Nephron progenitor cell (in vitro differentiated cells): ENCODE results near the gene AHCY.
"Not testable (repeated sequence)": the region's sequence is repeated elsewhere in the genome, so short reads cannot be mapped to it uniquely, and the experiment has no call there.

Source experiments
- DNase-seq: peaks from one replicate; pipeline ENCODE4 v3.0.0; 2021
- H3K27ac Mint-ChIP-seq: 2 replicates; pipeline ENCODE4 v1.8.0; 2021; ENCODE audit warnings: mild to moderate bottlenecking, moderate library complexity, mixed read lengths
- H3K27me3 Mint-ChIP-seq: 2 replicates; pipeline ENCODE4 v1.8.0; 2021; ENCODE audit warnings: mild to moderate bottlenecking, low read depth, mixed read lengths; ENCODE audit not compliant: poor library complexity
- H3K36me3 Mint-ChIP-seq: 2 replicates; pipeline ENCODE4 v1.8.0; 2021; ENCODE audit warnings: low read depth, mixed read lengths
- H3K4me1 Mint-ChIP-seq: 2 replicates; pipeline ENCODE4 v1.8.0; 2021; ENCODE audit warnings: mixed read lengths
- H3K4me3 Mint-ChIP-seq: 2 replicates; pipeline ENCODE4 v1.8.0; 2021; ENCODE audit warnings: mild to moderate bottlenecking, moderate library complexity, mixed read lengths
- H3K9me3 Mint-ChIP-seq: 2 replicates; pipeline ENCODE4 v1.8.0; 2021; ENCODE audit warnings: mild to moderate bottlenecking, moderate library complexity, mixed read lengths
- TF ChIP-seq, protein P1 (sequence below): fragments of 200-600 bp; sonication (generic); IDR thresholded peaks from 2 replicates; pipeline ENCODE4 v1.5.0; 2021; ENCODE audit warnings: antibody characterized with exemption

AHCY gene

GRCh38 chr20:34260208-34260942 is 42.8 kb downstream of the AHCY start:
- peak overlapping the region; percentile 74 for H3K27ac Mint-ChIP-seq
- no peak overlapping the region for H3K4me3 Mint-ChIP-seq
- peaks cover 43% of the 10 kb centered on the region for H3K4me1 Mint-ChIP-seq

GRCh38 chr20:34256629-34257124 is 46.5 kb downstream of the AHCY start:
- peaks cover 10% of the 10 kb centered on the region for H3K36me3 Mint-ChIP-seq
- TF ChIP-seq, protein P1, sequence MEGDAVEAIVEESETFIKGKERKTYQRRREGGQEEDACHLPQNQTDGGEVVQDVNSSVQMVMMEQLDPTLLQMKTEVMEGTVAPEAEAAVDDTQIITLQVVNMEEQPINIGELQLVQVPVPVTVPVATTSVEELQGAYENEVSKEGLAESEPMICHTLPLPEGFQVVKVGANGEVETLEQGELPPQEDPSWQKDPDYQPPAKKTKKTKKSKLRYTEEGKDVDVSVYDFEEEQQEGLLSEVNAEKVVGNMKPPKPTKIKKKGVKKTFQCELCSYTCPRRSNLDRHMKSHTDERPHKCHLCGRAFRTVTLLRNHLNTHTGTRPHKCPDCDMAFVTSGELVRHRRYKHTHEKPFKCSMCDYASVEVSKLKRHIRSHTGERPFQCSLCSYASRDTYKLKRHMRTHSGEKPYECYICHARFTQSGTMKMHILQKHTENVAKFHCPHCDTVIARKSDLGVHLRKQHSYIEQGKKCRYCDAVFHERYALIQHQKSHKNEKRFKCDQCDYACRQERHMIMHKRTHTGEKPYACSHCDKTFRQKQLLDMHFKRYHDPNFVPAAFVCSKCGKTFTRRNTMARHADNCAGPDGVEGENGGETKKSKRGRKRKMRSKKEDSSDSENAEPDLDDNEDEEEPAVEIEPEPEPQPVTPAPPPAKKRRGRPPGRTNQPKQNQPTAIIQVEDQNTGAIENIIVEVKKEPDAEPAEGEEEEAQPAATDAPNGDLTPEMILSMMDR: no peak
- peaks cover 53% of the 10 kb centered on the region for H3K4me1 Mint-ChIP-seq
- peaks cover 3% of the 10 kb centered on the region for H3K9me3 Mint-ChIP-seq
- no peak overlapping the region for H3K4me3 Mint-ChIP-seq
- H3K27me3 Mint-ChIP-seq: no peaks in the 10 kb centered on the region
- H3K27ac Mint-ChIP-seq: peak overlapping the region; percentile 90
- DNase-seq: no peak

More at GRCh38 chr20:34260208-34260942, 42.8 kb downstream of the AHCY start:
- Mint-ChIP-seq H3K27me3 (no peaks in the 10 kb centered on the region), H3K36me3 (no peaks in the 10 kb centered on the region), H3K9me3 (no peaks in the 10 kb centered on the region)
- TF ChIP-seq, protein P1: no peak
- DNase-seq: no peak

DNA sequence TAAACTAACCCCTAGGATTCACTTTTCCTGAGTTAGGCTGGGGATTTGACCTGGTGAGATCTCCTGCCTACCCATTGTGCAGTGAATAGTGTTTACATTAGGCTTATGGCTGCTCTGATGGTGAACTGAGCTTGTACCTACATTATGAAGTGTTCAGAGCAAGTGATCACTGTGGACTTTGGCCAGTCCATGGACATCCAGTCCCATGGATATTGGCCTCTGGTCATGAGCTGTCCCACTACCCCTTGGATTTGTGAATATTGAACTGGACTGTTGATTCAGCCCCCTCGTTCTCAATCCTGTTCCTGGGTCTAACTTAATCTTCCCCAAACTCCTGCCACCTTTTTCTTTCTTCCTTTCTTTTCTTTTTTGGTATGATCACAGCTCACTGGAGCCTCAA is 48.2 kb downstream of the AHCY start:
- H3K4me3 Mint-ChIP-seq: no peak overlapping the region
- DNase-seq: no peak
- H3K27ac Mint-ChIP-seq: no peak overlapping the region
- TF ChIP-seq, protein P1: no peak
- peaks cover 55% of the 10 kb centered on the region for H3K4me1 Mint-ChIP-seq
- H3K9me3 Mint-ChIP-seq: peaks cover 6% of the 10 kb centered on the region
- H3K36me3 Mint-ChIP-seq: peaks cover 13% of the 10 kb centered on the region
- H3K27me3 Mint-ChIP-seq: no peaks in the 10 kb centered on the region

GRCh38 chr20:34252431-34253086 is 50.6 kb downstream of the AHCY start:
- H3K4me1 Mint-ChIP-seq: peaks cover 59% of the 10 kb centered on the region
- peaks cover 13% of the 10 kb centered on the region for H3K36me3 Mint-ChIP-seq
- not testable (repeated sequence) for DNase-seq, H3K4me3 Mint-ChIP-seq, H3K27me3 Mint-ChIP-seq, H3K9me3 Mint-ChIP-seq
- H3K27ac Mint-ChIP-seq: peak overlapping the region; percentile 78

GRCh38 chr20:34251619-34252018 is 51.5 kb downstream of the AHCY start:
- no peak overlapping the region for H3K27ac Mint-ChIP-seq
- no peak overlapping the region for H3K4me3 Mint-ChIP-seq
- DNase-seq: no peak
- TF ChIP-seq, protein P1: no peak
- peaks cover 13% of the 10 kb centered on the region for H3K36me3 Mint-ChIP-seq
- H3K27me3 Mint-ChIP-seq: peaks cover 3% of the 10 kb centered on the region
- peaks cover 6% of the 10 kb centered on the region for H3K9me3 Mint-ChIP-seq
- H3K4me1 Mint-ChIP-seq: peaks cover 50% of the 10 kb centered on the region

- TF ChIP-seq, protein P1: no peak
- H3K9me3 Mint-ChIP-seq: peaks cover 6% of the 10 kb centered on the region
- peaks cover 34% of the 10 kb centered on the region for H3K4me1 Mint-ChIP-seq
- peak overlapping the region; percentile 91 for H3K27ac Mint-ChIP-seq
- no peak overlapping the region for H3K4me3 Mint-ChIP-seq
- peaks cover 13% of the 10 kb centered on the region for H3K36me3 Mint-ChIP-seq
- H3K27me3 Mint-ChIP-seq: peaks cover 3% of the 10 kb centered on the region
- no peak for DNase-seq
Observed at GRCh38 chr20:34250005-34250404, 53.1 kb downstream of the AHCY start.
